UCSD-AML1 (cell line): Measurements from ENCODE around the gene XAGE2.
"Not testable (repeated sequence)": the region's sequence is repeated elsewhere in the genome, so short reads cannot be mapped to it uniquely, and the experiment has no call there.

Experiments
- DNase-seq: peaks from one replicate; lab custom pipeline; 2025; ENCODE audit not compliant: unreplicated experiment; lab: John Stamatoyannopoulos, UW

The XAGE2 gene, protein sequence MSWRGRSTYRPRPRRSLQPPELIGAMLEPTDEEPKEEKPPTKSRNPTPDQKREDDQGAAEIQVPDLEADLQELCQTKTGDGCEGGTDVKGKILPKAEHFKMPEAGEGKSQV

DNA sequence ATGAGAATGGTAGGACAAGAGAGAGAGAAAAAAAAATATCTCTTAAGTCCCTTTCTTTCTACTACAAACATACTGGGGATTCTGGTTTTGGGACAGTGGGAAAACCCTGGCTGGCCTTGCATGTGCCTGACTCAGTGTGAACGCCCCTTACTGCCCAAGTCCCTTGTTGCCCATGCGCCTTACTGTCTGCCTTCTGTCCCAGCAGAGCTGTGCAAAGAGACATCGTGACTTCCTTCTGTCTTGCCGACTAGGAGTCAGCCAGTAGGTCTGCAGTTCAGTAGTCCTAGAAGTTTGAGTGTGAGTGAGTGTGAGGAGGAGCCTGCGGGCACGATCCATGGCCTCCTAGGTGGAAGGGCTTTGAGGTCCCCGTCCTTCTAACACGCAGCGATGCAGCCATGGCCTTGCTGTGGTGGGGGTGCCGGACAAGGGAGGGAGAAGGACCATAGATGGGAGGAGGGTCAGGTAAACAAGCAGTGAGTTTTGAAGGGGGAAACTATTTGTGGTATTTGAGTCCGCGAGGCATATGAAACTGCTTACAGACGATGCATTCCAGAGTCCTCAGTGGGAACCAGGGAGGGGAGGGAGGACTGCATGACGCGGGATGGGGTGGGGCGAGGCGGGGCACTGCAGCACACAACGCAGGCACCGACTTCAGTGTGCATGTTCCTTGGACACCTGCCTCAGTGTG lies at the start of gene XAGE2:
XAGE2 (plus strand) TSS at position 654 of the 688 bp plus-strand sequence. CDS start 994 bp downstream, outside the sequence.
- DNase-seq, result no peak

DNA sequence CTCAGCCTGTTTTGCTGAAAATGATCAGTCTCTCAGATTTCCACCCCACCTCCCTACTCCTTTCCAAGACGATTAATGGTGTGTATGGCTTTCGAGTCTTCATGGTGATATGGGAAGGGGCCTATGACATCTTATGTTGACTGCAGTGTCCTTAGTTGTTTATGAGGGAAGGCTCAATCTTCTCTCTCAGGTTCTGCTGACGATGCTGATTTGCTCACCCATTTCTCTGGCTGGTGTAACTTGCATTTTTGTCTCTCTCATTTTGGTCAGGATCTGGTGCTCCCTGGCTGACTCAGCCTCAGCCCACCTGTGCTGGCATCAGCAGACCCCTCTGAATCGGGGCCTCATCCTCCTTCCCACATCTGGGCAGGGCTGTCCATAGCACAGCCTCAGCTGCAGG lies 31.4 kb upstream of the XAGE2 start:
- DNase-seq, result no peak

DNA sequence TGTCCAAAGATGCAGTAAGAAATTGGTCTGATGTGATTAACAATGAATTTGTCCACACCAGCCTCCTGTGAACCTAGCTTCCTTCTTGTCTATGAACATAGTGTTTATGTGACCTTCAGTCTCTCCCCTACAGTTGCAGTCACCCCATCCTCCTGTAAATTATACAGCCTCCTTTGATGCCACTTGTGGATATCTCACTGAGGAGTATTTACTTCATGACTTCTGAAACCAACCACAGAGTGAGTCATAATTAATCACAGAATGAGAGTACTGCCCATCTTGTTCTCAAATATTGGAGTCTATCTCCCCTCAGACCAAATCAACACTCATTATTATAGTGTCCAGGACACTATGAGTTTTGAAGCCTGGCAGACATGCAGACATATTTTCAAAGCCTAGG lies 27.3 kb upstream of the XAGE2 start:
- no peak for DNase-seq

DNA sequence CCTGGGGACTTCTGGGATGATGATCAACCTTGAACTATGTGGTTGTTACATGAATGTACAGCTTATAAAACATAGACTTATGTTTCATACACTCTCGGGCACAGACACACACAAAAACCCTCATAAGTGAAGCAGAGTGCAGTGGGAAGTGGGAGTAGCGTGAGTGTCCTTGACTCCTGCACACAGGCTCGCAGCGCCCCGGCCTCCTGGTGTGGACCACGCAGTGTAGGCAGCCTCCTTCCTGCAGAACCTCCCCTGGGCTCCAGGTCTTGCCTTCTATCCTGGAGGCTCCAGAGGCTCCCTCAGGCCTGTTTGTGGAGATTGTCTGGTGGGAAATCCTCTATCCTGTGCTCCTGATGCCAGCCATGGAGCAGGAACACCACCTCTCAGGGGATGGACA lies 25.7 kb upstream of the XAGE2 start:
- DNase-seq, result not testable (repeated sequence)

DNA sequence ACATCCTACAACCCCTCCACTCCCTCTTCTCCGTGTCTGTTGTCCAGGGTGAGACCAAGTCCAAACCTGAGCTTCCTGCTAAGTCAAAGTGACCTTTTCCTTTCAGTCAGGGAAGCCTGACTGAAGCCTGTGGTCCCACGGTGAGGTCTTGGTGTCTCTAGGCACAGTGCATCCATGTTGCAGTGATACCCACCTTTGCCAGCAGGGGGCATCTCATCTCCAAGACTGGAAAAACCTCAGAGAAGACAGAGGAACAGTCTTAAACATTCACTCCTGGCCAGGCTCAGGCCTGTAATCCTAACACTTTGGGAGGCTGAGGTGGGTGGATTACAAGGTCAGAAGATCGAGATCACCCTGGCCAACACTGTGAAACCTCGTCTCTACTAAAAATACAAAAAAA lies 23.4 kb upstream of the XAGE2 start:
- peak; percentile 51 for DNase-seq

DNA sequence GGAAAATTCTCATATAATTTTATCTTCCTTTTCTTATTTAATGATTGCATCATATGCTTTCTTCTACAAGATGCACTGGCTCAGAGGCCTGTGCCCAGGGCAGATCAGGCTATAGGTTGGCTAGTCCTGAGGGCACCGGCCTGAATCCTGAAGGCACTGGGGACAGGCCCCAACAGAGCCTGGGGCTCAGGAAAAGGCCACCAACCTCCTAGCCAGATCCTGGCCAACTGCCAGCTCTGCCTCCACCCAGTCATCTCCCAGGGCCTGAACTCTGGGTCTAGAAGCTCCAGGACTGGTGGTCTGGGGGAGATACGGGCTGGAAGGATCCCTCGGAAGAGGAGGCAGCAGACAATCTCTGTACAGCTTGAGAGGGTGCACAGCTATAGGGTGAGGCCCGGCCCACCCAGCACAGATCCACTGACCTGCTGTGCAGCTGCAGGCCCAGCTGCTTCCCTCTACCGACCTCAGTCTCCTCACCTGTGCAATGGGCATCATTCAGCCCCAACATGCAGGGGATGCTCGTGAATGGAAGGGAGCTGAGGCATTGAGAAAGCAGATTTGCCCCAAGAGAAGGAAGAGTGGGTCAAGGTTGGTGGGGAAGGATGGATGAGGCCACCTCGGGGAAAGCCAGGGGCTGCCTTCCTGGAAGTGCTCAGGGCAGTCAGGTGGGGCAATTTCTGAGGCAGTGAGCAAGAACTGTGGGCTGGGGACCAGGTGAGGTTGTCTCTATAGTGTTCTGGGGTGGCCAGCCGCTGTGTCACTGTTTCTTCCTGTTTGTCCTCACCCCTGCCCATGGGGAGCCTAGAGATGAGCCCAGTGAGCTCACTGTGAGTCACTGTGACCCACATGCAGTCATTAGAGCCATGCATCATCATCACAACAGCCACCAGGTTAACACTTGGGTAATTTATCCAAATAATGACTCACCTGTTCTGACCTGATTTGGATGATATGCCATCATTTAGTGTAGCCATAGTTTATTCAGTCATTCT lies 22.4 kb upstream of the XAGE2 start:
- no peak for DNase-seq

DNA sequence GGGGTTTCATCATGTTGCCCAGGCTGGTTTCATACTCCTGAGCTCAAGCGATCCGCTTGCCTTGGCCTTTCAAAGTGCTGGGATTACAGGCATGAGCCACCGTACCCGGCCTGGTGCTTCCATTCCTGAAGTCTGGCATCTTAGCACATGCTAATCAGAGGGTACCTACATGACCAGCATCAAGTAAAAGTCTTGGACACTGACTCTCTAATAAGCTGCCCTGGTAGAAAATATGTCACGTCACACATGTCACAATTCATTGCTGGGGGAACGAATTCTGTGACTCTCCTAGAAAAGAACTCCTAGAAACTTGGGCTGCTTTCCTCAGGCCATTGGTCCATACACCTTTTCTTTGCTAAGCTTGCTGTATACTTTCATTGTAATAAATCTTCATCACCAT lies 19.1 kb upstream of the XAGE2 start:
- DNase-seq, result no peak

DNA sequence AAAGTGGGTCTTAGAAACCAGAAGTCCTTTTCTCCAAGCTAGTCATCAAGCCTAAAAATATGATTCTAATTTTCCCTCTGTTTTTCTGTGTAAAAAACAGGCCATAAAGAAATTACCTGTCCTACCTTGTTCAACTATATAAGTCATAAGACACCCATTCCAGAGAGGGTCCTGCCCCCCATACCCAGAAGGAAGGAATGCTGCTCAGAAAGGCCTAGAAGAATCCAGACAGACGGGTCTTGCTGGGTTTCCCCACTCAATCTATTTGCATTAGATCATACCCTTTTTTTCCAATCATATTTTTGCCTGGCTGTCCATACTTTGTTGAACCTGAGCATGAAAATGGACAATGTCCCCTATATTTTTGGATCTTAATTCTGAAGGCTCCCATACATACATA lies 16.3 kb upstream of the XAGE2 start:
- DNase-seq, result no peak

DNA sequence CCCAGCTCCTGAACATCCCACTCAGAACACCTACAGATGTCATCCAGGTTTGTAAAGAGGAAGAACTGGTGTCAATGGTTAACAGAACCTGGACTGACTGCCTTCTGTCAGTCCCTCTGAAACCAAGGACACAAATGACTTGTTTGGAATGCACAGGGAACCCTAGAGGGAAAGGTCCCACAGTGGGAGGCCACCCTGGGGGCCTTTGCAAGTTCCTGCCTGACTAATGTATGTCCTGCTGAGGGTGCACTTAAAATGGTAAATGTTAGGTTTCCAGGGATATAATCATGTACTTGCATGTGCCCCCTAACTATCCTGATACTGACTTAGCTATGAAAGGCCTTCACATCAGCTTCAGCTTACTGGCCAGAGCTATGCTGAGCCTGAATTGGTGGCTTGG lies 15.0 kb upstream of the XAGE2 start:
- DNase-seq, result no peak

DNA sequence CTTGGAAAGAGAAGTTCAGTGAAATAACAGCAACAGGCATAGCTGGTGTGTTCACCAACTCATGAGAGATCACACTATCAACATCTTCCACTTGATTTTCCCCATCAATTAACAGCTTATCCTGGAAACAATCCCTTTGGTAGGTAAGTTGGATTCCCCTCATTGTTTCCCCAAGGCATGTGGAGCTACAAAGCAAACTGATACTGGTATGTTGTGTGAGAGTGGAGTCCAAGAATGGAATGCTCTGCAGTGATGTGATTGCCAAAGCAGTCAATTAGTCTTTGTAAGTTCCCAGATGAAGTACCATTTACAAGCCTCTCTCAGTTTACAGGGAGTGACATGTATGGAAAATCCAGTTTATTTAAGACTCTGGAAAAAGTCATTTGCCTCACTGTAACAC lies 13.7 kb upstream of the XAGE2 start:
- DNase-seq, result no peak

DNA sequence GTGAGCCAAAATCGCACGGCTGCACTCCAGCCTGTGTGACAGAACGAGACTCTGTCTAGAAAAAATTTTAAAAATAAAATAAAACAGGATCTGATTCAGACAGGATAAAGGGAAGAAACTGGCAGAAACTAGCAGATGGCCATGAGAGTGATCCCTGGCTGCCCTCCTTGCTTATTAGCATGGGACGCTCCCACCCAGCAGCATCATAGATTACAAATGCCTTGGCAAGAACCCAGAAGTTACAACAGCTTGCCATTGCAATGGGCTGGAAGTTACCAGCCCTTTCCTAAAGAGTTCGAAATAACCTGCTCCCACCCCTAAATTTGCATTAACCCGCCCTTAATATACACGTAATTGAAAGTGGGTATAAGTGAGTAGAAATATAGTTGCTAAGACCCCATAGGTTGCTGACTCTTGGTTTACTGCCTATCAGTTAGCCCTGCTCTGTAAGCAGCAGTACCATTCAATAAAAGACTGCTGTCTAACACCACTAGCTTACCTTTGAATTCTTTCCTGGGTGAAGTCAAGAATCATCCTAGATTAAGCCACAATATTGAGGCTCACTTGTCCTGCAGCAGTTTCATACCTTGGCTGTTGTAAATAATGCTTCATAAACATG lies 9.1 kb upstream of the XAGE2 start:
- DNase-seq, result no peak

DNA sequence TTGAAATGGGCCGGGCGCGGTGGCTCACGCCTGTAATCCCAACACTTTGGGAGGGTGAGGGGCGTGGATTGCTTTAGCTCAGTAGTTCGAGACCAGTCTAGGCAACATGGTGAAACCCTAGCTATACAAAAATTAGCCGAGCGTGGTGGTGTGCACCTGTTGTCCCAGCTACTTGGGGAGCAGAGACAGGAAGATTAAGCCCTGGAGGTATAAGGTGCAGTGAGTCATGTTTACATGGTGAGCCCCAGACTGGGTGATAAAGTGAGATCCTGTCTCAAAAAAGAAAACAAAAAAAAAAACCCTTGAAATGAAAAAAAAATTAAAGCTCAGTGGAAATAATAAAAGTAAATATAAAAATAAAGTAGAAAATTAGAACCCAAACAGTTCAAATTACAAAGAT lies 6.9 kb upstream of the XAGE2 start:
- DNase-seq, result no peak

DNA sequence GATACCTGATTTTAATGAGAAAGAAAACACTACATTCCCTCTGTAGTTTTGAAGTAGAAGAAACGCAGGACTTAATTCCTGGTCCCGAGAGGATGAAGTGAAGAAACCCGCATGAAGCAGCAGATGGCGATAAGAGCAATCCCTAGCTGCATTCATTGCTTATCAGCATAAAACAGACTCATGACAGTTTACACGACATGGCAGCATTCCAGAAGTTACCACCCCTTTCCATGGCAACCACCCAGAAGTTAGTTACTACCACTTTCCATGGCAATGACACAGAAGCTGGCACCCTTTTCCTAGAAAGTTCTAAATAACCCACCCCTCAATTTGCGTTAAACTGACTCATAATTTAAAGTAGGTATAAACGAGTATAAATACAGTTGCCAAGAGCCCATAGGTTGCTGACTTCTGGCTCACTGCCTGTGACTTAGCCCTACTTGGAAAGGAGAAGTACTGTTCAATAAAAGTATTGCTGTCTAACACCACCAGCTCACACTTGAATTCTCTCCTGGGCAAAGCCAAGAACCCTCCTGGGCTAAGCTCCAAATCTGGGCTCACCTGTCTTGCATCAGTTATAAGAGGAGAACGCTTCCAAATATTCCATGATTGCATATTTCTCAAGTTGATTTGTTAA lies 5.5 kb upstream of the XAGE2 start:
- peak; percentile 13 for DNase-seq

DNA sequence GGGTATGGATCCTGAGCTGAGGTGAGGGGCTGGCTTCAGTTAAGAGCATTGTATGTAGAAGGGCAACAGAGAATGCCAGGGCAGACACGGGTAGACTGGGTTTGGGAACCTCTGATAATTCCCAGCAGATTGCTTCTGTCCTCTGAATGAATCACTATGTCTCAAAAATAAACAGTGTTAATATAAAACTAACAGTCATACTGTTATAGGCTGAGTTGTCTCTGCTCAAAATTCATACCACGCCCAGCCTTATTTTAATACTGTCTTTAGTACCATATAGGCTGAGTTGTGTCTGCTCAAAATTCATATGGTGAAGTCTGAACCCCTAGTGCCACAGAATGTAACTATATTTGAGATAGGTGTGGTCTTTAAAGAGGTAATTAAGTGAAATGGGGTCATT lies 10.0 kb downstream of the XAGE2 start:
- DNase-seq, result no peak

DNA sequence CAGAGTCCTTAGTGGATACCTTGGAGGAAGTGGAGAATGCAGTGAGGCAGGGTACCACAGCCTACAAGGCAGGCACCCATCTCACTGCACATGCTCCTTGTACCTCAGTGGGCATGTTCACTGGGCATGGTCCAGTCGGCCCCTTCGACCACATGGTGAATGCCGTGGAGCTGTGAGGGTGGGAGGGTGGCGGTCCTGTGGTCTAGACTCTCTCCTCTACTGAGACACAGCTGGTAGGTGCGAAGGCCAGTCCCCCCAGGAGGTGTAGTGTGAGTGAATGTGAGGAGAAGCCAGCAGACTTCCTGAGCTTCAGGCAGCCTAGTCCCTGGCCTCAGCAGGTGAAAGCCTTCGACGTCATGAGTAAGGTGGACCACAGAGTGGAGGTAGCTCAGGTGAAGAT lies 12.2 kb downstream of the XAGE2 start:
- DNase-seq, result no peak

DNA sequence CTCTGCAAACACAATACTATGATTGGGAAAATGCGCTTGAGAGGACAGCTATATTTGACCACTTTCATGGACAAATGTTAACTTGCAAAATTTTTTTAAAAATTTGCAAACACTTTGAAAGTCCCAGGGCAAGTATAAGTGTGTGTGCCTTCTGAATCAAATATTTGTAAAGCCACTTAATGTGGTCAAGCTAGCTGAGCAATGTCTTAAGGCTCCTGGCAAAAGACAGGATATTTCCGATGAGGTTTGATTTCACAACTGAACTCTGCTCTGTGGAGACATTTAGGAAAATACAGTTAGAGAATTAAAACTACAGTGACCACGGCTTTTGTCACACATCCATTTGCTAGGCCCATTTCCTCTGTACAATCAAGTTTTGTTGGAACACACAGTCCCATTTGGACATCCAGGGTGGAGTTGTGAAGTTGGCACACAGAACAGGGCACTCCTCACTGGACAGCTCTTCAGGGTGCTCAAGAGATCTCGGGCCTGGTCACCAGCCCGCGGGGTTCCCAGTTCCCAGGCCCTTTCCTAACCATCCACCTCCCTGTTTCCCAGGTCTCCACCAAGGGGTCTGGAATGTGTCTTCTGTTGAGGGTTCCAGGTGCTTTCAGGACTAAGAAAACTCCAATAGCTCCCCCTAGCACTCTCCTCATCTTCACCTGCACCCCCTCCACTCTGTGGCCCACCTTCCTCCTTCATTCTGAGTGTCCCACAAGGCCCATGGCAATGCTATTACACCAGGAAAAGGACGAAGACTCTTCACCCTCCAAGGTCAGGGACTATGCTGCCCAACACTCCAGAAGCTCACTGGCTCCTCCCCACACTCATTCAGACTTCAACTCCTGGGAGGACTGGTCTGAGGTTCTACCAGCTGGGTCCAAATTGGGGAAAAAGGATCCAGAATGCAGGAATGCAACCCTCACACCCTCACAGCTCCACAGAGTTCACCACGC lies 41.9 kb downstream of the XAGE2 start:
- DNase-seq, result no peak

DNA sequence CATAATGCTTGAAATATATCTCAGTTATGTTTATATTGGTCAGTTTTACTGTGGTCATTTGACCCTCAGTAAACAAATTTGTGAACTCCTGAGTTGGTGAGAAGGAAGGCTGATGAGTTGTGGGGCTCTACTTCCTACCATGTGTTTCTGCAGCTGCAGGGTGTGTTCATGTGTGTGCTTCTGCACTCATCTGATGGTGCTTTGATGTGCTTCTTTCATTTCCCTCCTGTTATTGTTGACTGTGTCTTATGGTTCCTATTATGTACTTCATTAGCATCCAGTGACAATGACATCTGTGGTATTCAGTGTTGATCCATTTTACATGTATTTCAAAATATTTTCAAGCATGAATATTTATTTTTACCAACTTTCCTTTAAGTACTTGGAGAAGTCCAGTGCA lies 46.5 kb downstream of the XAGE2 start:
- DNase-seq, result no peak

DNA sequence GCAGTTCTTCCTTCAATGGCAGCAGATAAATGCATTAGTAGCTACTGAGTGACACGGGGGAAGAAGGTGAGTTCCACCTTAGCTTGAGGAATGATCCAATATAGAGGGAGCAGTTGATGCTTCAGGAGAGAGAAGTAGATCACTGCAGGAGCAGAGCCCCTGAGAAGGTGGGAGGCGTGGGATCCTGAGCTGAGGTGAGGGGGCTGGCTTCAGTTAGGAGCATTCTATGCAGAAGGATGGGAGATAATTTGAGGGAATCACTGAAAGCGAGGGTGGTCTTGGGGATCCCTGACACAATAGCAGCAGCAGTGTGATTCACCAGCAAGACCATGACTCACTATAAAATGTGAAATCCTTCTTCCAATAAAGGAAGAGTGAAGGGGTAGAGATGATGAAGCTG lies 48.0 kb downstream of the XAGE2 start:
- DNase-seq, result no peak

DNA sequence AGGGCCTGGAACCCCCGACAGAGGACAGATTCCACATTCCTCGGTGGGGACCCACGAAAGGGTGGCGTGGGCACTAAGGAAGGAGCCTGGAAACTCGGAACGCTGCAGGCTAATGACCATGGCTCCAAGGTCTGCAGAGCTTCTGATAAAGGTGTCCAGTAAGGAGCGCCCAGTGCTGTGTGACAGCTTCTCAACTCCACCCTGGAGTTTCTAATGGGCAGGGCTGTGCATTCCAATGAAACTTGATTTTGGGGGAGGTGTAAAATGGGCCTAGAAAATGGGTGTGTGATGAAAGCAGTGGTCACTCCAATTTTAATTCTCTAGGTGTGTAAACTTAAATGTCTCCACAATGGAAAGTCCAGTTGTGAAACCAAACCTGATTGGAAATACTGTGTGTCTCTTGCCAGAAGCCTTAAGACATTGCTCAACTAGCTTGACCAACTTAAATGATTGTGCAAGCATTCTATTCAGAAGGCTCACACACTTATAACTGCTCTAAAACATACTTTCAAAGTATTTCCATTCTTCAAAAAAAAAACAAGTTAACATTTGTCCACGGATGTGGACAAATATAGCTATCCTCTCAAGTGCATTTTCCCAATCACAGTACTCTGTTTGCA lies 52.1 kb downstream of the XAGE2 start:
- no peak for DNase-seq

DNA sequence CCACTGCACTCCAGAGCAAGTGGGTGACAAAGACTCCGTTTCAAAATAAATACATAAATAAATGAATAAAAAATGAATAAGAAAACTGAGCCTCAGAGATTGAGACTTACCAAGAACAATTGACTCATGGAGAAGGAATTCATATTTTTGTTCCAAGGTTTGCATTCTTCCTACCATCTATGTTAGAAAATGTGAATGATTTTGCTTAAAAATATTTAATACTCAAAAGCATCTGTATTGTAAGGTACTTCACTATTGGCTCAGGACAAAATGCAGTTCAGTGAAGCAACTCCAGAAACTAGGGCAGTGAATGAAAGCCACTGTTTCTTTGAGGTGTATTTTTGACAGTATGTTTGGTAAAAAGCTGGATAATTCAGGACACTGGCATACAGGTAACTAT lies 54.1 kb downstream of the XAGE2 start:
- no peak for DNase-seq
